ENCODE results near the gene LMAN1L.

GRCh38 chr15:74794248-74794969 is 18.2 kb upstream of the LMAN1L start:
- TF ChIP-seq CTCF (IDR thresholded peaks at IDR 0.05): no peak
- no peak for TF ChIP-seq POLR2A (IDR thresholded peaks at IDR 0.05)

Measured in breast epithelium (tissue), 3 donors.